Activated CD8-positive, alpha-beta memory T cell treated with anti-CD3 and anti-CD28 coated beads for 36 hours (primary cell): Measurements from ENCODE around the gene F7. TPM values are rescaled to one million over a fixed set of nuclear protein-coding genes. Genes with fewer than 3 reads are reported as not detected.
"Not testable (repeated sequence)": the region's sequence is repeated elsewhere in the genome, so short reads cannot be mapped to it uniquely, and the experiment has no call there.

Experiments used
- CTCF ChIA-PET: fragments of 350-600 bp; sonication (Branson Sonifier 250); formaldehyde crosslinking; loops from one replicate; lab custom pipeline; 2021; ENCODE audit warnings: antibody characterized with exemption; lab: Charles Lee
- POLR2A ChIA-PET: fragments of 350-600 bp; sonication (Branson Sonifier 250); formaldehyde crosslinking; loops from one replicate; lab custom pipeline; 2021; ENCODE audit warnings: antibody characterized with exemption; lab: Charles Lee
- total RNA-seq, 2 experiments: library from RNA; stranded (reverse); gene quantifications; one replicate each; pipeline ENCODE4 v1.2.3, GENCODE V29; 2021

F7 gene
- total RNA-seq, 2 experiments from 2014 or later: 0.30 to 0.46 TPM

DNA sequence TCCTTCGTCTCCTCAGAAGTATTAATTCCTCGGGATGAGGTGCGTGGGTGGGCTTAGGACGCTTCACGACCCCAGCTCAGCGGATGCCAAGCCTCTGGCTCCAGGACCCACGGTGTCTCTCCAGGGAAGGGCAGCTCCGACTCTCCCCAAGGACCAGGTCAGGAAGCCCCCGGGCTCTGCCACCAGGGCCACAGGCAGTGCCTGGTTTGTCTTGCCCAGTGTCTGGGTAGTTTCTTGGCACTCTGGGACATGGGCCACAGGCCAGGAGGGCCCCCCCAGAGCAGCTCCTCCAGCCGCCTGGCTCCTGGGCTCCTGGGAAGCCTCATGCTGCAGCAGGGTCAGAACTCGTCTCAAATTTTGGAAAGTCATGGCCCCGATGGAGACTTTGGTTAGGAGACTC lies 55.4 kb downstream of the F7 start:
- POLR2A ChIA-PET: no interaction called here
- CTCF ChIA-PET: interaction anchor here (0.6 kb wide), 1 partner anchor 21 kb away, joined by 3 read pairs; no protein-coding TSS in a partner anchor

GRCh38 chr13:113161433-113161832 lies 55.8 kb downstream of the F7 start:
- ChIA-PET POLR2A (no interaction called here), CTCF (no interaction called here)

DNA sequence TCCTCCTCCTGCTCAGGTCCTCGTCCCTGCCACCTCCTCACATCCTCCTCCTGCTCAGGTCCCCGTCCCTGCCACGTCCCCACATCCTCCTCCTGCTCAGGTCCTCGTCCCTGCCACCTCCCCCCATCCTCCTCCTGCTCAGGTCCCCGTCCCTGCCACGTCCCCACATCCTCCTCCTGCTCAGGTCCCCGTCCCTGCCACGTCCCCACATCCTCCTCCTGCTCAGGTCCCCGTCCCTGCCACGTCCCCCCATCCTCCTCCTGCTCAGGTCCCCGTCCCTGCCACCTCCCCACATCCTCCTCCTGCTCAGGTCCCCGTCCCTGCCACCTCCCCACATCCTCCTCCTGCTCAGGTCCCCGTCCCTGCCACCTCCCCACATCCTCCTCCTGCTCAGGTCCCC lies 56.4 kb downstream of the F7 start:
- CTCF ChIA-PET, POLR2A ChIA-PET: not testable (repeated sequence)

GRCh38 chr13:113162783-113163685 lies 57.4 kb downstream of the F7 start:
- ChIA-PET POLR2A (no interaction called here), CTCF (no interaction called here)

GRCh38 chr13:113164492-113164891 lies 58.9 kb downstream of the F7 start:
- CTCF ChIA-PET: no interaction called here
- POLR2A ChIA-PET: no interaction called here

DNA sequence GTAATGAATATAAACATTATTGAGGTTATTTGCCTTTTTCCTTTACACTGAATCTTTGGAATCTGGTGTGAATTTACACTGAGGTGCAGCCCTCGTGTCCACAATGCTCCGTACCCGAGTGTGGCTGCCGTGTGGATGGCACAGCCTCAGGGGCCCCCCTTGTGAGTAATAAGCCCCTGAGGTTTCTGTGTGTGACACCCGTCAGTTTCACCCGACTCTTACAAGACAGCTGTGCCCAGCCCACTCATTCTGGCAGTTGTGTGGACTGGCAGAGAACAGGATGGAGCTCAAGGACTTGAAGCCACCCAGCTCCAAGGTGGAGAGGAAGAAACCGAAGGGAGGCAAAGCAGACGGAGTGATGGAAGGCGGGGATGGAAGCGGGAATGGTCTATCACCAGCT lies 60.7 kb downstream of the F7 start:
- POLR2A ChIA-PET: no interaction called here

GRCh38 chr13:113166681-113167080 lies 61.1 kb downstream of the F7 start:
- ChIA-PET POLR2A (no interaction called here), CTCF (interaction anchor here (0.6 to 1.0 kb wide), 2 partner anchors 8 to 10 kb away, joined by 3 to 4 read pairs; partner anchors contain the start of gene PROZ)

More for the DNA sequence above, 60.7 kb downstream of the F7 start:
- CTCF ChIA-PET: interaction anchor here (1.0 kb wide), 1 partner anchor 10 kb away, joined by 4 read pairs; no protein-coding TSS in a partner anchor

DNA sequence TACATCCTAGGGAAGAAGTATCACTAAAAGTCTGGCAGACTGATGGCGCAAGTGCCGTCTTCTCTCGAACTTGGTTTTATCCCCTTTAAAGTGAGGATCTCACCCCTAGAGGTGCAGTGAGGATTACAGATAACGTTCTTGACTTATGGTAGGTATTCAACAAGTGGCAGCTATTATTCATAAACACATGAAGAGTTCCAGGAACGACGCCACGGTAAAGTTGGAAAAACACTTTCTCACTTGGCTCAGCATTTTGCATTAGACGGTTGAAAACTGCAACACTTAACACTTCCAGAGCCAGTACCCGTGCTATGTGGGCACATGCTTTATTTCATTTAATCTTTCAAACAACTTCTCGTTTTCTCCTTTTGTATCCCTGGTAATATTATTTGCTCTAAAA lies 61.6 kb downstream of the F7 start:
- ChIA-PET CTCF (interaction anchor here (0.6 to 1.0 kb wide), 2 partner anchors 9 to 11 kb away, joined by 3 to 4 read pairs; partner anchors contain the start of gene PROZ), POLR2A (no interaction called here)

DNA sequence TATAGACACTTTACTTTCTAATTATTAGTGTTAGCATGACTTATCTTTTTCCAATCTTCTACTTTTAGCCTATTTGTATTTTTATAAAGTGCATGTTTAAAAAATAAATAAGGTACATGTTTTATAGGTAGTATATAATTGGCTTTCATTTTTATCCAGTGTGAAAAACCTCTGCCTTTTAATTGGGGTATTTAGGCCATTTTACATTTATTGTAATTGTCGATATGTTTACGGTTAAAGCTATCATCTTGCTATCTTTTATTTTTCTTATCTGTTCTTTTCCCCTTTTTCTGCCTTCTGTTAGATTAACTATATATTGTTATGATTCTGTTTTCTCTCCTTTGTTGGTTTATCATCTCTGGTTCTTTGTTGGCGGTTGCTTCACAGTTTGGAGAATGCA lies 62.0 kb downstream of the F7 start:
- CTCF ChIA-PET: no interaction called here
- POLR2A ChIA-PET: no interaction called here

- ChIA-PET POLR2A (no interaction called here), CTCF (no interaction called here)
Observed at GRCh38 chr13:113168211-113168610, 62.6 kb downstream of the F7 start.

- CTCF ChIA-PET: no interaction called here
- POLR2A ChIA-PET: interaction anchor here (0.5 kb wide), 1 partner anchor 691 kb away, joined by 4 read pairs; no protein-coding TSS in a partner anchor
Observed at GRCh38 chr13:113169277-113170272, 64.0 kb downstream of the F7 start.

Other genes starting within 250 kb of the F7 start
- gene MCF2L, start 136.6 kb upstream of the F7 start, total RNA-seq: 1 to 10 TPM; 7.9 to 8.7 TPM
- not detected for gene F10, start 17.0 kb downstream of the F7 start, total RNA-seq
- not detected for gene PROZ, start 52.9 kb downstream of the F7 start, total RNA-seq
- gene PCID2, start 102.9 kb downstream of the F7 start, total RNA-seq: 10 to 100 TPM; 68.2 to 74.7 TPM
- 10 to 100 TPM; 89.8 to 90.0 TPM for gene CUL4A, start 103.8 kb downstream of the F7 start, total RNA-seq
- gene LAMP1, start 191.4 kb downstream of the F7 start, total RNA-seq: 10 to 100 TPM; 83.4 to 85.1 TPM